ENCODE results near the gene SDCCAG8. TPM values are rescaled to one million over a fixed set of nuclear protein-coding genes. Genes with fewer than 3 reads are reported as not detected.

The SDCCAG8 gene
- total and polyA plus RNA-seq, 2 of the 8 experiments (the other 6 are each of a cell fraction or from before 2014, with no cell fraction given): 15.6 to 21.0 TPM

DNA sequence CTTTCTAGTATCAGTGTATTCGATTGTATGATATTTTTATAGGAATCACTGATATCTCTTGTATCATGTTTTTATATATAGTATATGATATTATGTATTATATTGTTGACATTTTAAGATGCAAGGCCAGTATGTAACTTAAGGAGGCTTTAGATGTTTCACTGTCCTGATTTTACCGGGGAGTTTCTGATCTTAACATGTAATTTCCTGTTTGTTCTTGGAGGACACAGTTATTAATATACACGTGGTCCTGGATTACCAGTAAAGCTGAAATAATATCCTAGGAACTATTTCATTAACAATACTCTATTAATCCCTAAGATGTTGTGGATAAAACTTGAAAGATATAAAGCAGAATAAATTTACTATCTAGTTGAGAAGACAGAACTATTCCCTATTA, 19.5 kb downstream of the SDCCAG8 start (continued):
- no peak for TF ChIP-seq MAFK (IDR thresholded peaks at IDR 0.05; ENCODE audit: low read depth, low read length)
- TF ChIP-seq GTF2F1 (IDR thresholded peaks at IDR 0.05; ENCODE audit: borderline replicate concordance, low read depth, low read length): no peak
- TF ChIP-seq KDM4A (IDR thresholded peaks at IDR 0.05; ENCODE audit: low read depth, low read length, severe bottlenecking): no peak

All from H1 (cell line).